HEK293 (cell line): ENCODE data around the gene ADM2.

Experiments
- CTCF ChIA-PET: fragments of 350-600 bp; formaldehyde crosslinking; extraction: SDS; loops from one replicate; lab custom pipeline; 2021; ENCODE audit warnings: antibody characterized with exemption; lab: Yijun Ruan, JAX
- POLR2A ChIA-PET: fragments of 300-600 bp; formaldehyde crosslinking; extraction: SDS; loops from one replicate; lab custom pipeline; 2020; ENCODE audit warnings: antibody characterized with exemption, inconsistent platforms; lab: Yijun Ruan, JAX
- H3K27ac ChIP-seq: fragments of 200-500 bp; sonication (Bioruptor generic); 2 replicates; pipeline ENCODE4 v1.5.1; 2014; ENCODE audit warnings: low read depth, low read length, control low read depth, inconsistent platforms; ENCODE audit errors: extremely low read depth
- H3K36me3 ChIP-seq, 2 experiments: fragments of 200-500 bp in 1 of 2; sonication (Bioruptor generic) in 1 of 2; 1 replicate in 1 of 2; 2 replicates in 1 of 2; pipeline ENCODE4 v1.5.1; 2014 to 2017; ENCODE audit warnings: inconsistent platforms in 2 of 2, low read length in 2 of 2; ENCODE audit not compliant: control insufficient read depth in 2 of 2, insufficient read depth in 1 of 2
- H3K4me1 ChIP-seq: fragments of 200-500 bp; sonication (Bioruptor generic); 2 replicates; pipeline ENCODE4 v1.5.1; 2014; ENCODE audit warnings: mild to moderate bottlenecking, low read length, inconsistent platforms; ENCODE audit not compliant: control insufficient read depth, insufficient read depth
- H3K4me3 ChIP-seq: 2 replicates; pipeline ENCODE4 v1.5.1; 2011; ENCODE audit warnings: low read depth, mild to moderate bottlenecking, control low read depth, low read length, moderate library complexity
- H3K9me3 ChIP-seq: fragments of 200-500 bp; sonication (Bioruptor generic); 2 replicates; pipeline ENCODE4 v1.5.1; 2014; ENCODE audit warnings: low read depth, low read length, inconsistent platforms; ENCODE audit not compliant: control insufficient read depth, insufficient read depth
- EGR2 ChIP-seq: fragments of 450-650 bp; formaldehyde crosslinking; IDR thresholded peaks from 2 replicates; pipeline ENCODE4 v1.5.1; 2016; ENCODE audit warnings: low read depth, missing biosample characterization, missing genetic modification characterization
- KLF16 ChIP-seq: fragments of 450-650 bp; formaldehyde crosslinking; IDR thresholded peaks from 2 replicates; pipeline ENCODE4 v1.5.1; 2017; ENCODE audit warnings: missing biosample characterization, missing genetic modification characterization
- KLF9 ChIP-seq: fragments of 450-650 bp; formaldehyde crosslinking; IDR thresholded peaks from 2 replicates; pipeline ENCODE4 v1.5.1; 2016; ENCODE audit warnings: missing biosample characterization, missing genetic modification characterization, low read depth
- PATZ1 ChIP-seq: fragments of 450-650 bp; formaldehyde crosslinking; IDR thresholded peaks from 2 replicates; pipeline ENCODE4 v1.5.1; 2016; ENCODE audit warnings: missing biosample characterization, missing genetic modification characterization
- ZBTB10 ChIP-seq: fragments of 450-650 bp; formaldehyde crosslinking; IDR thresholded peaks from 2 replicates; pipeline ENCODE4 v1.5.1; 2016; ENCODE audit warnings: missing biosample characterization, missing genetic modification characterization
- ZFHX2 ChIP-seq: fragments of 450-650 bp; formaldehyde crosslinking; conservative IDR thresholded peaks from 2 replicates; pipeline ENCODE4 v1.5.1; 2016; ENCODE audit warnings: missing biosample characterization, missing genetic modification characterization
- ZNF211 ChIP-seq: fragments of 450-650 bp; formaldehyde crosslinking; IDR thresholded peaks from 2 replicates; pipeline ENCODE4 v1.5.1; 2016; ENCODE audit warnings: low read depth, missing biosample characterization, missing genetic modification characterization
- ZNF239 ChIP-seq: fragments of 450-650 bp; formaldehyde crosslinking; IDR thresholded peaks from 2 replicates; pipeline ENCODE4 v1.5.1; 2016; ENCODE audit warnings: missing biosample characterization, missing genetic modification characterization
- ZNF248 ChIP-seq: fragments of 450-650 bp; formaldehyde crosslinking; IDR thresholded peaks from 2 replicates; pipeline ENCODE4 v1.5.1; 2017; ENCODE audit warnings: missing biosample characterization, missing genetic modification characterization
- ZNF274 ChIP-seq, 2 experiments: fragments of 200-500 bp in 1 of 2; fragments of 450-650 bp in 1 of 2; sonication (Bioruptor generic) in 1 of 2; formaldehyde crosslinking in 1 of 2; IDR thresholded peaks; 2 replicates each; pipeline versions ENCODE4 v1.5.1 to v1.6.1; 2014 to 2016; ENCODE audit warnings: borderline replicate concordance in 1 of 2, inconsistent platforms in 1 of 2, low read length in 1 of 2, missing biosample characterization in 1 of 2, missing genetic modification characterization in 1 of 2
- ZNF366 ChIP-seq: fragments of 450-650 bp; formaldehyde crosslinking; conservative IDR thresholded peaks from 2 replicates; pipeline ENCODE4 v1.5.1; 2016; ENCODE audit warnings: missing biosample characterization, missing genetic modification characterization
- ZNF660 ChIP-seq: fragments of 450-650 bp; IDR thresholded peaks from 2 replicates; pipeline ENCODE4 v1.5.1; 2018; ENCODE audit warnings: missing biosample characterization, mild to moderate bottlenecking, missing genetic modification characterization
- TF ChIP-seq, protein P1 (sequence below): fragments of 450-650 bp; formaldehyde crosslinking; IDR thresholded peaks from 2 replicates; pipeline ENCODE4 v1.5.1; 2016; ENCODE audit warnings: missing biosample characterization, missing genetic modification characterization
- TF ChIP-seq, protein P2 (sequence below): fragments of 450-650 bp; formaldehyde crosslinking; conservative IDR thresholded peaks from 2 replicates; pipeline ENCODE4 v1.5.1; 2016; ENCODE audit warnings: low read depth, missing biosample characterization, missing genetic modification characterization

The ADM2 gene

DNA sequence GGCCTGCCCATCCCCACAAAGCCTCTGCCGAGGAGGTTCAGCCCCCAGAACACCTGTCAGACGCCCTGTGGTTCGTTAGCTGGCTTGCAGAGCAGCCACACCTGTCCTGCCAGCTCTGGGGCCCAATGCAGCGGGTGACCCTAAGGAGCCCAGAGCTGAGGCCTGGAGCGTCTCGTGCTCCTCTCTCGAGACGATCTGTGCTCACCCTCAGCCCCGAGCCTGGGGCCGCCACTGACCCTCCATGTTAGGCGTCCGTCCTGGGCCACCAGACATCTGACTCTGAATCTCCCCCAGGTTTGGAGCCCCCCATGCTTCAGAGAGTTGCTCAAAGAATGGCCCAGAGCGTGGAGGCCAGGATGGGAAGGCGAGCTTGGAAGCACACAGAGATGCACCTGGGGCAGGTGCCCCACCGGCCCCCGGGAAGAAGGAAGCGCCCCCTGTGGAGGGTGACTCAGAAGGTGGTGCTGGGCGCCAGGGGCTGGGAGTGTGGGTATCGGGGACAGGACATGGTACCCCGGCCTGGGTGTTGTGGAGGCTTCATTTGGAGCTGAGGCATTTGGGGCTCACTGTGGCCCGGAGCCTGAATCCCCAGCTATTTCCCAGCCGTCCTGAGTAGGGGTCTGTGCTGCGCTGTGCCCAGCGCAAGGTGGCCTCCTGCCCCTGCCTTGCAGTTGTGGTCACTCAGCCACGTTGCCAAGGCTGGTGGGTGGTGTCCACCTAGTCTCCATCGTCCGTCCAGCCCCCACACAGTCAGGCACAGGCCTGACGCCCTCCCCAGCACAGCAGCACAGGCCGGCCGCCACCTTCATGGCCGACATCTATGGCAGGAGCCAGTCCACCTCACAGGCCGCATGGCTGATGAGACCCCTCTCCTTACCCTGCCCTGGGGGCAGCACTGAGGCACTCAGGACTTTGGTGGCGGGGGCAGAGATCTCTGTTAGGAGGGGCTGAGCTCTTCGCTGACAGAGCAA is 42.8 kb upstream of the ADM2 start:
- no peak for TF ChIP-seq ZNF211 (tag by site-specific recombination)
- no peak for TF ChIP-seq ZBTB10
- TF ChIP-seq, protein P1, sequence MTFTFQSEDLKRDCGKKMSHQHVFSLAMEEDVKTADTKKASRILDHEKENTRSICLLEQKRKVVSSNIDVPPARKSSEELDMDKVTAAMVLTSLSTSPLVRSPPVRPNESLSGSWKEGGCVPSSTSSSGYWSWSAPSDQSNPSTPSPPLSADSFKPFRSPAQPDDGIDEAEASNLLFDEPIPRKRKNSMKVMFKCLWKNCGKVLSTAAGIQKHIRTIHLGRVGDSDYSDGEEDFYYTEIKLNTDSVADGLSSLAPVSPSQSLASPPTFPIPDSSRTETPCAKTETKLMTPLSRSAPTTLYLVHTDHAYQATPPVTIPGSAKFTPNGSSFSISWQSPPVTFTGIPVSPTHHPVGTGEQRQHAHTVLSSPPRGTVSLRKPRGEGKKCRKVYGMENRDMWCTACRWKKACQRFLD (tag by site-specific recombination) = no peak
- no peak for TF ChIP-seq KLF9 (tag by site-specific recombination)
- no peak for TF ChIP-seq ZNF274 (IDR thresholded peaks at IDR 0.05; ENCODE audit: low read length)
- no peak for TF ChIP-seq ZNF274 (tag by site-specific recombination; IDR thresholded peaks at IDR 0.05; ENCODE audit: borderline replicate concordance)
- ChIA-PET CTCF (interaction anchor here (0.5 to 1.0 kb wide), 7 partner anchors 9 to 198 kb away, joined by 3 to 5 read pairs (median 3); partner anchors contain the start of gene SCO2), POLR2A (interaction anchor here (1.0 kb wide), 1 partner anchor 8 kb away, joined by 3 read pairs; no protein-coding TSS in a partner anchor)
- Histone ChIP-seq H3K4me3 (no peak overlapping the region), H3K4me1 (no peaks in the 10 kb centered on the region), H3K36me3 (peaks cover 0 to 82% of the 10 kb centered on the region in 2 experiments; a peak in 2 of 3 replicates), H3K9me3 (no peaks in the 10 kb centered on the region), H3K27ac (no peak overlapping the region)

DNA sequence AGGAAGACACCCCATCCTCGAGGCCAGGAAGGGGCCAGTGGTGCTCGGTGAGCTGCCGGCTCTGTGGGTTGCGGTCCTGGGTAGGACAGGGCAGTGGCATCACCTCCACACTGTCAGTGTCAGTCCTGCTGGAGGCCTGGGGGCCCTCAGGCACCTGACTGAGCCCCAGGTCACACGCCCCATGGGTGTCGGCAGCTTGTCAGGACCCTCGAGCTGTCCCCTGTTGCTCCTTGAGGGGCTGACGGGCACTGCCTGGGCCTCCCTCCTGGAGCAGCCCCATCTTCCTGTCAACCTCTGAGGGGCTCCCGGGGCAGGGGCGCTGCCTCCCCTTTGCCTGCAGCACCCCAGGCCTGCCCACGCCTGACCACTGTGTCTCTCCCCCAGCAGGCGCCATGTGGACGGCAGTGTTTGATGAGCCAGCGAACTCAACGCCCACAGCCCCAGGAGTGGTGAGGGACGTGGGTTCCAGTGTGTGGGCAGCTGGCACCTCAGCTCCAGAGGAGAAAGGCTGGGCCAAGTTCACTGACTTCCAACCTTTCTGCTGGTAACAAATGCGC is 42.0 kb upstream of the ADM2 start:
- TF ChIP-seq ZFHX2 (tag by site-specific recombination) (peak; percentile 88), KLF16 (tag by site-specific recombination) (no peak), EGR2 (tag by site-specific recombination) (peak; percentile 87)
- TF ChIP-seq, all 188 proteins: peak for 2
- no peak overlapping the region for H3K4me3 ChIP-seq
- no peaks in the 10 kb centered on the region for H3K9me3 ChIP-seq
- H3K36me3 ChIP-seq = peaks cover 0 to 87% of the 10 kb centered on the region in 2 experiments; a peak in 2 of 3 replicates
- no peak overlapping the region for H3K27ac ChIP-seq
- ChIA-PET POLR2A (interaction anchor here (0.5 to 1.0 kb wide), 2 partner anchors 9 to 13 kb away, joined by 3 to 6 read pairs; no protein-coding TSS in a partner anchor), CTCF (interaction anchor here (0.6 to 1.0 kb wide), 3 partner anchors 12 to 106 kb away, joined by 3 read pairs; partner anchors contain the start of gene SCO2)
- H3K4me1 ChIP-seq = no peaks in the 10 kb centered on the region

DNA sequence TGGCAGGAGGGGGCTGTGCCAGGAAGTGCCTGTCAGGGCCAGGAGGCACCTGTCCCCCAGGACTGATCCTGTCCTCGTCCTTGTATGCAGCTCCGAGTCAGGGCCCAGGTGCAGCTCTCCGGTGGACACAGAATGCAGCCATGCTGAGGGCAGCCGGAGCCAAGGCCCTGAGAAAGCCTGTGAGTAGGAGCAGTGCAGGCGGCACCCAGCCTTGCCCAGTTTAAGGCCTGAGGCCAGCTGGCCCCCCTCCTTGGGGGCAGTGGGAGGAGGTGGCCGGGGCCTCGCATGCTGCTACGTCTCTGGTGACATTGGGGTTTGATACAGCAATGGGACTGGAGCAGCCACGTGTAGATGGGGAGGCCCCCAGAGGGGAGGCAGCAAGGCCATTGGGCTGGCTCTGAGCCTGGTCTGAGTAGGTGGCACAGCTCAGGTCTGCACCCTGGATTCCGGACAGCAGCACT is 41.4 kb upstream of the ADM2 start:
- POLR2A ChIA-PET = interaction anchor here (0.5 kb wide), 1 partner anchor 13 kb away, joined by 6 read pairs; no protein-coding TSS in a partner anchor
- H3K36me3 ChIP-seq = peaks cover 0 to 88% of the 10 kb centered on the region in 2 experiments; a peak in 2 of 3 replicates
- TF ChIP-seq ZNF366 (tag by site-specific recombination) = no peak
- no peak for TF ChIP-seq ZNF239 (tag by site-specific recombination)
- TF ChIP-seq EGR2 (tag by site-specific recombination) = peak; percentile 18; the same call in 1 of the 2 replicates
- TF ChIP-seq, protein P2, sequence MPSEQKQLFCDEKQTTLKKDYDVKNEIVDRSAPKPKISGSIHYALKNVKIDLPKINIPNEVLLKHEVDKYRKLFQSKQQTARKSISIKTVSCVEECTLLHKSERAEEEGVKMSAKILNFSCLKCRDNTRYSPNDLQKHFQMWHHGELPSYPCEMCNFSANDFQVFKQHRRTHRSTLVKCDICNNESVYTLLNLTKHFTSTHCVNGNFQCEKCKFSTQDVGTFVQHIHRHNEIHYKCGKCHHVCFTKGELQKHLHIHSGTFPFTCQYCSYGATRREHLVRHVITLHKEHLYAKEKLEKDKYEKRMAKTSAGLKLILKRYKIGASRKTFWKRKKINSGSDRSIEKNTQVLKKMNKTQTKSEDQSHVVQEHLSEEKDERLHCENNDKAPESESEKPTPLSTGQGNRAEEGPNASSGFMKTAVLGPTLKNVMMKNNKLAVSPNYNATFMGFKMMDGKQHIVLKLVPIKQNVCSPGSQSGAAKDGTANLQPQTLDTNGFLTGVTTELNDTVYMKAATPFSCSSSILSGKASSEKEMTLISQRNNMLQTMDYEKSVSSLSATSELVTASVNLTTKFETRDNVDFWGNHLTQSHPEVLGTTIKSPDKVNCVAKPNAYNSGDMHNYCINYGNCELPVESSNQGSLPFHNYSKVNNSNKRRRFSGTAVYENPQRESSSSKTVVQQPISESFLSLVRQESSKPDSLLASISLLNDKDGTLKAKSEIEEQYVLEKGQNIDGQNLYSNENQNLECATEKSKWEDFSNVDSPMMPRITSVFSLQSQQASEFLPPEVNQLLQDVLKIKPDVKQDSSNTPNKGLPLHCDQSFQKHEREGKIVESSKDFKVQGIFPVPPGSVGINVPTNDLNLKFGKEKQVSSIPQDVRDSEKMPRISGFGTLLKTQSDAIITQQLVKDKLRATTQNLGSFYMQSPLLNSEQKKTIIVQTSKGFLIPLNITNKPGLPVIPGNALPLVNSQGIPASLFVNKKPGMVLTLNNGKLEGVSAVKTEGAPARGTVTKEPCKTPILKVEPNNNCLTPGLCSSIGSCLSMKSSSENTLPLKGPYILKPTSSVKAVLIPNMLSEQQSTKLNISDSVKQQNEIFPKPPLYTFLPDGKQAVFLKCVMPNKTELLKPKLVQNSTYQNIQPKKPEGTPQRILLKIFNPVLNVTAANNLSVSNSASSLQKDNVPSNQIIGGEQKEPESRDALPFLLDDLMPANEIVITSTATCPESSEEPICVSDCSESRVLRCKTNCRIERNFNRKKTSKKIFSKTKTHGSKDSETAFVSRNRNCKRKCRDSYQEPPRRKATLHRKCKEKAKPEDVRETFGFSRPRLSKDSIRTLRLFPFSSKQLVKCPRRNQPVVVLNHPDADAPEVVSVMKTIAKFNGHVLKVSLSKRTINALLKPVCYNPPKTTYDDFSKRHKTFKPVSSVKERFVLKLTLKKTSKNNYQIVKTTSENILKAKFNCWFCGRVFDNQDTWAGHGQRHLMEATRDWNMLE (tag by site-specific recombination) = no peak
- no peak for TF ChIP-seq ZNF248 (tag by site-specific recombination)
- TF ChIP-seq PATZ1 (tag by site-specific recombination) = 0 out of 2 replicates have a peak, but pooled peaks have one; percentile 10
- peak; percentile 61 for TF ChIP-seq ZFHX2 (tag by site-specific recombination)
- no peak for TF ChIP-seq ZNF660 (tag by site-specific recombination)

More for the DNA sequence above, 41.4 kb upstream of the ADM2 start:
- CTCF ChIA-PET = no interaction called here
- H3K27ac ChIP-seq = no peak overlapping the region
- H3K4me1 ChIP-seq = no peaks in the 10 kb centered on the region; the same call in 1 of the 2 replicates
- no peak overlapping the region for H3K4me3 ChIP-seq
- no peaks in the 10 kb centered on the region for H3K9me3 ChIP-seq
